ENCODE data around the gene MAD1L1. TPM values are rescaled to one million over a fixed set of nuclear protein-coding genes. Genes with fewer than 3 reads are reported as not detected.

Gene MAD1L1
- total and polyA plus RNA-seq, 2 of the 13 experiments (the other 11 are each of a cell fraction or from before 2014, with no cell fraction given) = 17.4 to 64.7 TPM

GRCh38 chr7:2232766-2233520 is at the start of gene MAD1L1 (continued):
- TF ChIP-seq, protein P1, sequence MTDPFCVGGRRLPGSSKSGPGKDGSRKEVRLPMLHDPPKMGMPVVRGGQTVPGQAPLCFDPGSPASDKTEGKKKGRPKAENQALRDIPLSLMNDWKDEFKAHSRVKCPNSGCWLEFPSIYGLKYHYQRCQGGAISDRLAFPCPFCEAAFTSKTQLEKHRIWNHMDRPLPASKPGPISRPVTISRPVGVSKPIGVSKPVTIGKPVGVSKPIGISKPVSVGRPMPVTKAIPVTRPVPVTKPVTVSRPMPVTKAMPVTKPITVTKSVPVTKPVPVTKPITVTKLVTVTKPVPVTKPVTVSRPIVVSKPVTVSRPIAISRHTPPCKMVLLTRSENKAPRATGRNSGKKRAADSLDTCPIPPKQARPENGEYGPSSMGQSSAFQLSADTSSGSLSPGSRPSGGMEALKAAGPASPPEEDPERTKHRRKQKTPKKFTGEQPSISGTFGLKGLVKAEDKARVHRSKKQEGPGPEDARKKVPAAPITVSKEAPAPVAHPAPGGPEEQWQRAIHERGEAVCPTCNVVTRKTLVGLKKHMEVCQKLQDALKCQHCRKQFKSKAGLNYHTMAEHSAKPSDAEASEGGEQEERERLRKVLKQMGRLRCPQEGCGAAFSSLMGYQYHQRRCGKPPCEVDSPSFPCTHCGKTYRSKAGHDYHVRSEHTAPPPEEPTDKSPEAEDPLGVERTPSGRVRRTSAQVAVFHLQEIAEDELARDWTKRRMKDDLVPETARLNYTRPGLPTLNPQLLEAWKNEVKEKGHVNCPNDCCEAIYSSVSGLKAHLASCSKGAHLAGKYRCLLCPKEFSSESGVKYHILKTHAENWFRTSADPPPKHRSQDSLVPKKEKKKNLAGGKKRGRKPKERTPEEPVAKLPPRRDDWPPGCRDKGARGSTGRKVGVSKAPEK (CRISPR knock-in tag; IDR thresholded peaks at IDR 0.05; ENCODE audit: borderline replicate concordance) = no peak
- TF ChIP-seq ARHGAP35 (CRISPR knock-in tag; IDR thresholded peaks at IDR 0.05; ENCODE audit: borderline replicate concordance) = peak; percentile 73; the same call in 1 of the 2 replicates
- no peak for TF ChIP-seq NR2F2 (IDR thresholded peaks at IDR 0.05; ENCODE audit: borderline replicate concordance, low read depth)
- TF ChIP-seq TIGD3 (CRISPR knock-in tag; IDR thresholded peaks at IDR 0.05; ENCODE audit: borderline replicate concordance) = no peak; the same call in 1 of the 2 replicates
- peak; percentile 69 for TF ChIP-seq ISL2 (CRISPR knock-in tag; IDR thresholded peaks at IDR 0.05)
- TF ChIP-seq NFIB (CRISPR knock-in tag; IDR thresholded peaks at IDR 0.05; ENCODE audit: borderline replicate concordance) = no peak
- TF ChIP-seq, protein P2, sequence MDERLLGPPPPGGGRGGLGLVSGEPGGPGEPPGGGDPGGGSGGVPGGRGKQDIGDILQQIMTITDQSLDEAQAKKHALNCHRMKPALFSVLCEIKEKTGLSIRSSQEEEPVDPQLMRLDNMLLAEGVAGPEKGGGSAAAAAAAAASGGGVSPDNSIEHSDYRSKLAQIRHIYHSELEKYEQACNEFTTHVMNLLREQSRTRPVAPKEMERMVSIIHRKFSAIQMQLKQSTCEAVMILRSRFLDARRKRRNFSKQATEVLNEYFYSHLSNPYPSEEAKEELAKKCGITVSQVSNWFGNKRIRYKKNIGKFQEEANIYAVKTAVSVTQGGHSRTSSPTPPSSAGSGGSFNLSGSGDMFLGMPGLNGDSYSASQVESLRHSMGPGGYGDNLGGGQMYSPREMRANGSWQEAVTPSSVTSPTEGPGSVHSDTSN (CRISPR knock-in tag; IDR thresholded peaks at IDR 0.05) = no peak
- no peak for TF ChIP-seq ZNF577 (CRISPR knock-in tag; IDR thresholded peaks at IDR 0.05; ENCODE audit: borderline replicate concordance, low read depth)
- TF ChIP-seq ZBTB25 (CRISPR knock-in tag; IDR thresholded peaks at IDR 0.05) = peak; percentile 19; the same call in 1 of the 2 replicates
- TF ChIP-seq AKAP8 (CRISPR knock-in tag; IDR thresholded peaks at IDR 0.05) = peak; percentile 56
- 0 out of 2 replicates have a peak, but pooled peaks have one; percentile 21 for TF ChIP-seq ZNF709 (CRISPR knock-in tag; IDR thresholded peaks at IDR 0.05)
- TF ChIP-seq NFKB2 (CRISPR knock-in tag; IDR thresholded peaks at IDR 0.05; ENCODE audit: borderline replicate concordance) = peak; percentile 83; the same call in 1 of the 2 replicates
- TF ChIP-seq ZNF576 (CRISPR knock-in tag; IDR thresholded peaks at IDR 0.05) = no peak
- TF ChIP-seq ZNF446 (CRISPR knock-in tag; IDR thresholded peaks at IDR 0.05) = no peak
- peak; percentile 67; the same call in 1 of the 2 replicates for TF ChIP-seq ZNF230 (CRISPR knock-in tag; IDR thresholded peaks at IDR 0.05)
- TF ChIP-seq, protein P3, sequence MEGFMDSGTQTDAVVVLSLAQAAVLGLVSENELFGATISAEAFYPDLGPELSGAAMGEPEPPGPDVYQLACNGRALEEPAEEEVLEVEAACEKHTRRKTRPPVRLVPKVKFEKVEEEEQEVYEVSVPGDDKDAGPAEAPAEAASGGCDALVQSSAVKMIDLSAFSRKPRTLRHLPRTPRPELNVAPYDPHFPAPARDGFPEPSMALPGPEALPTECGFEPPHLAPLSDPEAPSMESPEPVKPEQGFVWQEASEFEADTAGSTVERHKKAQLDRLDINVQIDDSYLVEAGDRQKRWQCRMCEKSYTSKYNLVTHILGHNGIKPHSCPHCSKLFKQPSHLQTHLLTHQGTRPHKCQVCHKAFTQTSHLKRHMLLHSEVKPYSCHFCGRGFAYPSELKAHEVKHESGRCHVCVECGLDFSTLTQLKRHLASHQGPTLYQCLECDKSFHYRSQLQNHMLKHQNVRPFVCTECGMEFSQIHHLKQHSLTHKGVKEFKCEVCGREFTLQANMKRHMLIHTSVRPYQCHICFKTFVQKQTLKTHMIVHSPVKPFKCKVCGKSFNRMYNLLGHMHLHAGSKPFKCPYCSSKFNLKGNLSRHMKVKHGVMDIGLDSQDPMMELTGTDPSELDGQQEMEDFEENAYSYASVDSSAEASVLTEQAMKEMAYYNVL (CRISPR knock-in tag; IDR thresholded peaks at IDR 0.05; ENCODE audit: borderline replicate concordance) = 0 out of 2 replicates have a peak, but pooled peaks have one; percentile 37
- TF ChIP-seq NONO (IDR thresholded peaks at IDR 0.05) = no peak
- peak; percentile 75 for TF ChIP-seq NONO (CRISPR knock-in tag; conservative IDR thresholded peaks at IDR 0.05)

Measured in HepG2 (cell line).